HG03571 (cell line): ENCODE data around the gene SIGLEC8.
"Not testable (repeated sequence)": the region's sequence is repeated elsewhere in the genome, so short reads cannot be mapped to it uniquely, and the experiment has no call there.

Experiments
- ATAC-seq: cut with Tn5 transposase; IDR thresholded peaks from one replicate; pipeline ENCODE4 v1.9.1; 2021; ENCODE audit not compliant: unreplicated experiment

The SIGLEC8 gene

GRCh38 chr19:51458051-51458645, at the start of gene SIGLEC8:
Gene SIGLEC8, minus strand, starts transcription at chr19:51458454. Its CDS starts 67 bp downstream, at chr19:51458387.
- ATAC-seq: no peak

GRCh38 chr19:51507640-51508058, 49.4 kb upstream of the SIGLEC8 start:
- ATAC-seq: no peak

GRCh38 chr19:51507192-51507591, 48.9 kb upstream of the SIGLEC8 start:
- ATAC-seq: no peak

- ATAC-seq: no peak
These were observed 47.6 kb upstream of the SIGLEC8 start for GRCh38 chr19:51505904-51506303.

GRCh38 chr19:51503896-51504295, 45.6 kb upstream of the SIGLEC8 start:
- no peak for ATAC-seq

GRCh38 chr19:51503286-51503817, 45.1 kb upstream of the SIGLEC8 start:
- no peak for ATAC-seq

GRCh38 chr19:51501594-51502263, 43.5 kb upstream of the SIGLEC8 start, which contains the start of gene SIGLEC12:
Gene SIGLEC12, minus strand, starts transcription at chr19:51501800. Its CDS starts 67 bp downstream, at chr19:51501733.
- no peak for ATAC-seq

GRCh38 chr19:51500931-51501330, 42.7 kb upstream of the SIGLEC8 start:
- not testable (repeated sequence) for ATAC-seq

GRCh38 chr19:51497666-51498065, 39.4 kb upstream of the SIGLEC8 start:
- ATAC-seq: no peak

GRCh38 chr19:51493776-51494175, 35.5 kb upstream of the SIGLEC8 start:
- ATAC-seq: no peak

- ATAC-seq: no peak
These were observed 33.3 kb upstream of the SIGLEC8 start for GRCh38 chr19:51491586-51491985.

- ATAC-seq: no peak
These were observed 32.4 kb upstream of the SIGLEC8 start for GRCh38 chr19:51490676-51491075.

GRCh38 chr19:51489113-51489512, 30.9 kb upstream of the SIGLEC8 start:
- no peak for ATAC-seq

GRCh38 chr19:51488491-51488890, 30.2 kb upstream of the SIGLEC8 start:
- ATAC-seq: no peak

- no peak for ATAC-seq
These were observed 27.9 kb upstream of the SIGLEC8 start for GRCh38 chr19:51485960-51486660.

- ATAC-seq: no peak
These were observed 22.3 kb upstream of the SIGLEC8 start for GRCh38 chr19:51480590-51480989.

- ATAC-seq: no peak
These were observed 21.5 kb upstream of the SIGLEC8 start for GRCh38 chr19:51479531-51480331.

- ATAC-seq: no peak
These were observed 20.4 kb upstream of the SIGLEC8 start, which contains the start of gene CEACAM18 for GRCh38 chr19:51478381-51479234. Gene CEACAM18, plus strand, starts transcription at chr19:51478539.

- no peak for ATAC-seq
These were observed 19.1 kb upstream of the SIGLEC8 start for GRCh38 chr19:51477344-51477743.

GRCh38 chr19:51476164-51476563, 17.9 kb upstream of the SIGLEC8 start:
- no peak for ATAC-seq
